GM12878 (cell line): ENCODE data around the gene SCNN1A. TPM values are rescaled to one million over a fixed set of nuclear protein-coding genes. Genes with fewer than 3 reads are reported as not detected.

Source experiments
- ATAC-seq: fragments of 200-7000 bp; cut with Tn5 transposase; 3 replicates; pipeline ENCODE4 v1.9.1; 2020; ENCODE audit warnings: mild to moderate bottlenecking, moderate library complexity
- BruUV-seq: library from RNA; stranded (reverse); fragments of 400-500 nt; replicated peaks from 2 replicates; lab custom pipeline; 2021; lab: Mats Ljungman, UMichigan
- CTCF ChIA-PET: fragments of 300-600 bp; sonication (Branson Sonifier 250); formaldehyde crosslinking; extraction: SDS; loops from one replicate; lab custom pipeline; 2021; ENCODE audit warnings: inconsistent platforms; lab: Yijun Ruan, JAX
- POLR2A ChIA-PET: fragments of 350-600 bp; formaldehyde crosslinking; extraction: SDS; loops from one replicate; lab custom pipeline; 2021; ENCODE audit warnings: inconsistent platforms; lab: Charles Lee
- RAD21 ChIA-PET: fragments of 300-600 bp; sonication (Branson Sonifier 250); formaldehyde crosslinking; loops from one replicate; lab custom pipeline; 2023; ENCODE audit warnings: antibody characterized with exemption; ENCODE audit not compliant: unreplicated experiment; lab: Charles Lee
- SMC1A ChIA-PET: fragments of 300-600 bp; sonication (Branson Sonifier 250); formaldehyde crosslinking; loops from one replicate; lab custom pipeline; 2023; ENCODE audit not compliant: unreplicated experiment, uncharacterized antibody; lab: Charles Lee
- DNase-seq: peaks from one replicate; pipeline ENCODE4 v3.0.0-alpha.2; 2011; ENCODE audit warnings: low read depth, low spot score
- FAIRE-seq: peaks from 3 replicates; lab custom pipeline; 2011; peaks lifted over from hg19 to GRCh38; lab: Jason Lieb, UNC
- H2AFZ ChIP-seq: 2 replicates; pipeline ENCODE4 v1.6.0; 2011; ENCODE audit warnings: low read depth, low read length, control low read depth; ENCODE audit not compliant: control insufficient read depth
- H3K27ac ChIP-seq: 2 replicates; pipeline ENCODE4 v1.5.1; 2011; ENCODE audit warnings: control low read depth; ENCODE audit not compliant: control insufficient read depth, insufficient read depth
- H3K27me3 ChIP-seq, 2 experiments: replicated peaks in 1 of 2; 2 replicates each; pipeline versions ENCODE4 v1.6.0 to v1.6.1; 2011; ENCODE audit warnings: low read length in 1 of 2; ENCODE audit not compliant: control insufficient read depth in 2 of 2, insufficient read depth in 2 of 2
- H3K36me3 ChIP-seq, 2 experiments: 2 replicates each; pipeline ENCODE4 v1.5.1; 2011; ENCODE audit warnings: low read length in 1 of 2; ENCODE audit not compliant: control insufficient read depth in 2 of 2, insufficient read depth in 2 of 2
- H3K4me1 ChIP-seq: 2 replicates; pipeline ENCODE4 v1.6.1; 2011; ENCODE audit warnings: mild to moderate bottlenecking, low read length, moderate library complexity, mixed read lengths; ENCODE audit not compliant: control insufficient read depth, insufficient read depth
- H3K4me2 ChIP-seq: 2 replicates; pipeline ENCODE4 v1.6.0; 2011; ENCODE audit warnings: control low read depth; ENCODE audit not compliant: control insufficient read depth, insufficient read depth
- H3K4me3 ChIP-seq: fragments of 200-600 bp; sonication (generic); 2 replicates; pipeline ENCODE4 v1.5.1; 2016
- H3K79me2 ChIP-seq: 2 replicates; pipeline ENCODE4 v1.6.0; 2011; ENCODE audit warnings: low read length; ENCODE audit not compliant: control insufficient read depth, insufficient read depth
- H3K9ac ChIP-seq: 2 replicates; pipeline ENCODE4 v1.8.0; 2011; ENCODE audit warnings: low read length, control low read depth, mixed read lengths; ENCODE audit not compliant: control insufficient read depth, insufficient read depth
- H3K9me3 ChIP-seq: replicated peaks from 3 replicates; pipeline ENCODE4 v1.5.1; 2011; ENCODE audit warnings: mild to moderate bottlenecking, low read length; ENCODE audit not compliant: control insufficient read depth, insufficient read depth
- H4K20me1 ChIP-seq: 2 replicates; pipeline ENCODE4 v1.6.0; 2011; ENCODE audit not compliant: control insufficient read depth, insufficient read depth
- BCL11A ChIP-seq: IDR thresholded peaks from 2 replicates; pipeline ENCODE4 v1.6.1; 2011; ENCODE audit warnings: low read depth, low read length
- BHLHE40 ChIP-seq, 2 experiments: fragments of 450-650 bp in 1 of 2; IDR thresholded peaks; 2 replicates each; pipeline ENCODE4 v1.6.1; 2011 to 2017; ENCODE audit warnings: low read depth in 2 of 2, borderline replicate concordance in 1 of 2, improper control_type of control experiment in 1 of 2, low read length in 1 of 2, mild to moderate bottlenecking in 1 of 2
- CEBPB ChIP-seq, 2 experiments: fragments of 150-350 bp in 1 of 2; IDR thresholded peaks; 2 replicates each; pipeline ENCODE4 v1.6.1; 2012 to 2014; ENCODE audit warnings: low read depth in 2 of 2, low read length in 2 of 2, borderline replicate concordance in 1 of 2, inconsistent platforms in 1 of 2
- CTCF ChIP-seq, 3 experiments: IDR thresholded peaks in 2 of 3; conservative IDR thresholded peaks in 1 of 3; 2 replicates each; pipeline ENCODE4 v1.5.1; 2011; ENCODE audit warnings: low read depth in 3 of 3, low read length in 3 of 3, mild to moderate bottlenecking in 3 of 3, control low read depth in 2 of 3, moderate library complexity in 2 of 3, inconsistent platforms in 1 of 3, mixed read lengths in 1 of 3; ENCODE audit not compliant: control insufficient read depth in 2 of 3, insufficient read depth in 1 of 3; ENCODE audit errors: extremely low read depth in 1 of 3
- ETV6 ChIP-seq, 2 experiments: fragments of 450-650 bp in 1 of 2; IDR thresholded peaks in 1 of 2; conservative IDR thresholded peaks in 1 of 2; 2 replicates each; pipeline ENCODE4 v1.6.1; 2014; ENCODE audit warnings: antibody characterized with exemption in 1 of 2, borderline replicate concordance in 1 of 2, low read depth in 1 of 2, mild to moderate bottlenecking in 1 of 2, moderate library complexity in 1 of 2
- NFXL1 ChIP-seq: fragments of 450-650 bp; IDR thresholded peaks from 2 replicates; pipeline ENCODE4 v1.6.1; 2017; ENCODE audit warnings: antibody characterized with exemption, mild to moderate bottlenecking, borderline replicate concordance
- POU2F2 ChIP-seq: IDR thresholded peaks from 3 replicates; pipeline ENCODE4 v1.6.1; 2011; ENCODE audit warnings: low read depth, mild to moderate bottlenecking, low read length, borderline replicate concordance
- RAD21 ChIP-seq: IDR thresholded peaks from 2 replicates; pipeline ENCODE4 v1.6.1; 2011; ENCODE audit warnings: mild to moderate bottlenecking, low read depth, low read length, moderate library complexity; ENCODE audit not compliant: insufficient read depth
- RAD51 ChIP-seq: fragments of 450-650 bp; IDR thresholded peaks from 2 replicates; pipeline ENCODE4 v1.6.1; 2016; ENCODE audit warnings: moderate library complexity, mild to moderate bottlenecking, inconsistent platforms
- RELA ChIP-seq: fragments of 450-650 bp; IDR thresholded peaks from 2 replicates; pipeline ENCODE4 v1.8.0; 2014; ENCODE audit warnings: borderline replicate concordance; ENCODE audit not compliant: partially characterized antibody
- RUNX3 ChIP-seq: IDR thresholded peaks from 2 replicates; pipeline ENCODE4 v1.6.1; 2012; ENCODE audit warnings: low read length, inconsistent platforms
- SKIL ChIP-seq: fragments of 450-650 bp; IDR thresholded peaks from 2 replicates; pipeline ENCODE4 v1.6.1; 2017; ENCODE audit warnings: mild to moderate bottlenecking, low read depth, inconsistent platforms; ENCODE audit not compliant: poor library complexity, severe bottlenecking
- SMARCA5 ChIP-seq: fragments of 450-650 bp; IDR thresholded peaks from 2 replicates; pipeline ENCODE4 v1.6.1; 2017; ENCODE audit warnings: mild to moderate bottlenecking
- SPI1 ChIP-seq: IDR thresholded peaks from 2 replicates; pipeline ENCODE4 v1.6.1; 2011; ENCODE audit warnings: low read depth, mild to moderate bottlenecking, low read length, moderate library complexity, borderline replicate concordance; ENCODE audit not compliant: insufficient read depth
- USF1 ChIP-seq: IDR thresholded peaks from 2 replicates; pipeline ENCODE4 v1.6.1; 2011; ENCODE audit warnings: borderline replicate concordance, low read depth, mild to moderate bottlenecking, moderate library complexity, mixed read lengths, low read length; ENCODE audit not compliant: insufficient read depth; ENCODE audit errors: extremely low read length
- WGBS: methylation state at CpG from one replicate; pipeline ENCODE4 v1.1.6; 2016; ENCODE audit warnings: low lambda C conversion rate; ENCODE audit not compliant: insufficient replicate concordance, insufficient coverage; ENCODE audit errors: missing lambda C conversion rate; 5-methylcytosine and 5-hydroxymethylcytosine counted together
- in situ Hi-C: fragments of 300-500 bp; cut with MboI; formaldehyde crosslinking; loops from 9 replicates; pipeline ENCODE4 v1.14.3; 2018; ENCODE audit warnings: mixed read lengths
- intact Hi-C: fragments of 100-400 bp; cut with micrococcal nuclease; formaldehyde crosslinking; loops from one replicate; pipeline ENCODE4 v1.14.2; 2022; ENCODE audit not compliant: unreplicated experiment
- polyA plus RNA-seq, 11 experiments: library from polyadenylated mRNA; depleted of rRNA in 4 of 11; unstranded in 6 of 11; stranded (reverse) in 5 of 11; fragments of >200 nt; fragmentation: Nextera tagmentation in 4 of 11; fragmentation: Illumina TruSeq in 1 of 11; extraction: Ambion mirVana in 4 of 11; extraction: Trizol in 1 of 11; gene quantifications; 1 replicate in 1 of 11; 2 replicates in 10 of 11; pipeline versions ENCODE4 v1.2.1 to v1.2.3, GENCODE V29; 2011 to 2016; ENCODE audit warnings: inconsistent platforms in 2 of 11, missing spikeins in 2 of 11, low read depth in 1 of 11
- total RNA-seq, 4 experiments: library from RNA; depleted of rRNA in 3 of 4; stranded (reverse); fragments of >200 nt in 3 of 4; fragmentation: Illumina TruSeq in 1 of 4; extraction: Trizol in 1 of 4; gene quantifications; 2 replicates each; pipeline versions ENCODE4 v1.2.1 to v1.2.3, GENCODE V29; 2013 to 2021

The SCNN1A gene
- total and polyA plus RNA-seq, 10 of the 15 experiments (the other 5 are each of a cell fraction or from before 2014, with no cell fraction given), result 0.14 to 0.69 TPM; not detected in 8

- ChIA-PET POLR2A (interaction anchor here (0.6 to 1.5 kb wide), 2 partner anchors 10 to 32 kb away, joined by 3 to 6 read pairs; no protein-coding TSS in a partner anchor), SMC1A (interaction anchor here (0.6 to 2.5 kb wide), 13 partner anchors 9 to 212 kb away, joined by 3 to 26 read pairs (median 5); partner anchors contain the start of genes GAPDH and TNFRSF1A), CTCF (interaction anchor here (0.5 to 3.5 kb wide), 15 partner anchors 11 to 386 kb away, joined by 3 to 37 read pairs (median 5); partner anchors contain the start of gene MLF2), RAD21 (interaction anchor here (0.9 to 3.2 kb wide), 10 partner anchors 11 to 83 kb away, joined by 3 to 19 read pairs (median 4); no protein-coding TSS in a partner anchor)
- Histone ChIP-seq H4K20me1 (no peaks in the 10 kb centered on the region), H3K4me2 (no peak overlapping the region), H3K36me3 (no peaks in the 10 kb centered on the region), H3K9ac (no peak overlapping the region), H3K4me3 (no peak overlapping the region), H3K27me3 (no peaks in the 10 kb centered on the region), H3K27ac (no peak overlapping the region), H3K4me1 (peaks cover 13% of the 10 kb centered on the region; the same call in 1 of the 2 replicates), H2AFZ (no peak overlapping the region), H3K9me3 (no peaks in the 10 kb centered on the region), H3K79me2 (no peaks in the 10 kb centered on the region)
- in situ Hi-C loops (no loop called here), intact Hi-C loops (no loop called here)
- ATAC-seq, result peak; percentile 94
- peak; percentile 39 for DNase-seq
- BruUV-seq, result no TSS peak
- 37% methylated on average over 11 of the region's 11 CpGs for WGBS
- FAIRE-seq, result peak; percentile 92
- TF ChIP-seq USF1 (peak; percentile 52), CTCF (IDR thresholded peaks at IDR 0.05 in 2 of 3, conservative IDR thresholded peaks at IDR 0.05 in 1 of 3; ENCODE audit: control insufficient read depth in 2 of 3, extremely low read depth in 1 of 3, insufficient read depth in 1 of 3, low read depth in 3 of 3, low read length in 3 of 3) (peak; percentile 40 to 46 (median 41); a peak in 5 of 6 replicates), RAD21 (peak; percentile 36; the same call in 1 of the 2 replicates), RELA (no peak), NFXL1 (no peak), SMARCA5 (0 out of 2 replicates have a peak, but pooled peaks have one; percentile 59), BHLHE40 (IDR thresholded peaks at IDR 0.05; ENCODE audit: borderline replicate concordance in 1 of 2, low read depth in 2 of 2, low read length in 1 of 2) (peak; percentile 59 to 67; a peak in 2 of 4 replicates), RAD51 (peak; percentile 76), ETV6 (conservative IDR thresholded peaks at IDR 0.05 in 1 of 2, IDR thresholded peaks at IDR 0.05 in 1 of 2; ENCODE audit: borderline replicate concordance in 1 of 2, low read depth in 1 of 2) (0 out of 4 replicates have a peak, but pooled peaks of 1 of the 2 experiments have one; percentile 9), BCL11A (0 out of 2 replicates have a peak, but pooled peaks have one; percentile 23), RUNX3 (peak; percentile 60), SKIL (peak; percentile 77), CEBPB (IDR thresholded peaks at IDR 0.05; ENCODE audit: borderline replicate concordance in 1 of 2, low read depth in 2 of 2, low read length in 2 of 2) (no peak), POU2F2 (0 out of 3 replicates have a peak, but pooled peaks have one; percentile 46), SPI1 (peak; percentile 97)
Observed at GRCh38 chr12:6367065-6367968, 8.0 kb downstream of the SCNN1A start.
